Measurements from ENCODE around the gene ANKRD28.

GRCh38 chr3:15801298-15801697, 3.5 kb upstream of the ANKRD28 start:
- TF ChIP-seq CTCF (IDR thresholded peaks at IDR 0.05) = no peak
- no peak for TF ChIP-seq POLR2A (IDR thresholded peaks at IDR 0.05)
